Mammary epithelial cell (primary cell): ENCODE results near the gene ZBTB25.

Experiments used
- CTCF ChIP-seq, 2 donors: IDR thresholded peaks in 1 of 2; conservative IDR thresholded peaks in 1 of 2; 2 replicates each; pipeline ENCODE4 v1.5.1; 2011 to 2012; ENCODE audit warnings: inconsistent platforms in 2 of 2, low read length in 2 of 2, mild to moderate bottlenecking in 2 of 2, control low read depth in 1 of 2, low read depth in 1 of 2; ENCODE audit not compliant: insufficient read depth in 1 of 2; ENCODE audit errors: extremely low read depth in 1 of 2
- EZH2 ChIP-seq: IDR thresholded peaks from 2 replicates; pipeline ENCODE4 v1.6.1; 2012; ENCODE audit warnings: low read length, inconsistent platforms, borderline replicate concordance

GRCh38 chr14:64504310-64504896 lies 765 bp upstream of the ZBTB25 start, which contains the start of gene ZBTB1:
- TF ChIP-seq CTCF (conservative IDR thresholded peaks at IDR 0.05 in 1 of 2, IDR thresholded peaks at IDR 0.05 in 1 of 2; ENCODE audit: extremely low read depth in 1 of 2, insufficient read depth in 1 of 2, low read depth in 1 of 2, low read length in 2 of 2) = no peak
- no peak for TF ChIP-seq EZH2
